ENCODE measurements around the gene DGCR2.

DGCR2 gene

GRCh38 chr22:19122143-19122751 is at the start of gene DGCR2:
Gene DGCR2 (minus strand): TSS chr22:19122412. CDS start chr22:19122206, 206 bp downstream.
- TF ChIP-seq CTCF (conservative IDR thresholded peaks at IDR 0.05) (no peak), ZFX (IDR thresholded peaks at IDR 0.05) (peak; percentile 60; the same call in 1 of the 2 replicates)
- peak within 1 kb of the TSS; percentile 89 for H3K27ac ChIP-seq

- TF ChIP-seq ZFX (IDR thresholded peaks at IDR 0.05) (no peak), CTCF (conservative IDR thresholded peaks at IDR 0.05) (no peak)
Measured at GRCh38 chr22:19169947-19170318, 47.7 kb upstream of the DGCR2 start.

GRCh38 chr22:19169002-19169946 is 47.1 kb upstream of the DGCR2 start:
- TF ChIP-seq CTCF (conservative IDR thresholded peaks at IDR 0.05) (no peak), ZFX (IDR thresholded peaks at IDR 0.05) (no peak)
- H3K27ac ChIP-seq, result no peak overlapping the region

More at GRCh38 chr22:19169947-19170318, 47.7 kb upstream of the DGCR2 start:
- H3K27ac ChIP-seq, result no peak overlapping the region

- no peak overlapping the region for H3K27ac ChIP-seq
- TF ChIP-seq CTCF (conservative IDR thresholded peaks at IDR 0.05) (no peak), ZFX (IDR thresholded peaks at IDR 0.05) (no peak)
Measured at GRCh38 chr22:19168088-19168890, 46.1 kb upstream of the DGCR2 start.

GRCh38 chr22:19167106-19167869 is 45.1 kb upstream of the DGCR2 start:
- TF ChIP-seq ZFX (IDR thresholded peaks at IDR 0.05), result no peak
- TF ChIP-seq CTCF (conservative IDR thresholded peaks at IDR 0.05), result no peak
- H3K27ac ChIP-seq, result no peak overlapping the region

- H3K27ac ChIP-seq, result no peak overlapping the region
- TF ChIP-seq ZFX (IDR thresholded peaks at IDR 0.05) (no peak), CTCF (conservative IDR thresholded peaks at IDR 0.05) (no peak)
Measured at GRCh38 chr22:19166421-19166820, 44.2 kb upstream of the DGCR2 start.

All from C4-2B (cell line).